Kidney (tissue), 14 donors: ENCODE measurements around the gene OLFML3. TPM values are rescaled to one million over a fixed set of nuclear protein-coding genes. Genes with fewer than 3 reads are reported as not detected.

Experiments
- DNase-seq, 5 donors: peaks; one replicate each; pipeline ENCODE4 v3.0.0-alpha.2; 2013 to 2020
- FAIRE-seq: peaks from 2 replicates; lab custom pipeline; 2012; peaks lifted over from hg19 to GRCh38; lab: Jason Lieb, UNC
- H3K27ac ChIP-seq, 2 donors: one replicate each; pipeline ENCODE4 v1.7.0; 2013; ENCODE audit warnings: low read depth in 2 of 2, low read length in 2 of 2, inconsistent platforms in 1 of 2
- H3K27me3 ChIP-seq: one replicate; pipeline ENCODE4 v1.7.1; 2013; ENCODE audit warnings: low read length, inconsistent platforms; ENCODE audit not compliant: control insufficient read depth, insufficient read depth
- H3K36me3 ChIP-seq, 3 donors: one replicate each; pipeline versions ENCODE4 v1.7.0 to v1.7.1; 2013; ENCODE audit warnings: low read length in 3 of 3, control low read depth in 1 of 3, inconsistent platforms in 1 of 3; ENCODE audit not compliant: insufficient read depth in 3 of 3, control insufficient read depth in 2 of 3
- H3K4me1 ChIP-seq, 3 donors: one replicate each; pipeline versions ENCODE4 v1.7.0 to v1.7.1; 2013; ENCODE audit warnings: low read length in 3 of 3, inconsistent platforms in 1 of 3, low read depth in 1 of 3; ENCODE audit not compliant: control insufficient read depth in 2 of 3, insufficient read depth in 2 of 3
- H3K4me3 ChIP-seq, 3 donors: one replicate each; pipeline versions ENCODE4 v1.7.0 to v1.8.1; 2013; ENCODE audit warnings: low read length in 3 of 3, control low read depth in 1 of 3, inconsistent platforms in 1 of 3
- H3K9ac ChIP-seq, 3 donors: one replicate each; pipeline versions ENCODE4 v1.7.0 to v1.7.1; 2013; ENCODE audit warnings: low read length in 3 of 3, control low read depth in 1 of 3, inconsistent platforms in 1 of 3
- H3K9me3 ChIP-seq, 3 donors: one replicate each; pipeline versions ENCODE4 v1.7.0 to v1.7.1; 2013; ENCODE audit warnings: low read length in 3 of 3, control low read depth in 1 of 3, inconsistent platforms in 1 of 3; ENCODE audit not compliant: control insufficient read depth in 2 of 3, insufficient read depth in 1 of 3
- intact Hi-C: fragments of 100-400 bp; cut with DNase I; formaldehyde crosslinking; loops from one replicate; pipeline ENCODE4 v1.11.1; 2022
- polyA plus RNA-seq: library from polyadenylated mRNA; stranded (reverse); fragments of 350-450 nt; fragmentation: Illumina TruSeq; extraction: RNeasy Lipid Tissue Mini Kit (QIAGEN cat#74804); gene quantifications from one replicate; pipeline ENCODE4 v1.2.3, GENCODE V29; 2014; ENCODE audit warnings: low read depth, low replicate concordance; ENCODE audit not compliant: insufficient read depth
- total RNA-seq: library from RNA; stranded (reverse); fragmentation: NEBNext Ultra II Directional; extraction: Animal tissue kit (Norgen Biotek cat#: 25700); gene quantifications from one replicate; pipeline ENCODE4 v1.2.1, GENCODE V29; 2021
- TF ChIP-seq, protein P1 (sequence below): IDR thresholded peaks from 3 replicates; pipeline ENCODE4 v1.5.1; 2012; ENCODE audit warnings: mild to moderate bottlenecking, moderate library complexity, borderline replicate concordance; ENCODE audit not compliant: insufficient read depth; ENCODE audit errors: extremely low read depth
- donor health status: control.
- donor health status: control.
- donor health status: control.
- donor health status: control.
- donor health status: control.
- donor health status: DM: yes; HTN: yes; CAD: no.
- donor health status: Normal renal cell carcinoma (clear cell type).

OLFML3 gene
- total and polyA plus RNA-seq, 2 donors from 2014 or later, result 13.5 to 22.9 TPM

DNA sequence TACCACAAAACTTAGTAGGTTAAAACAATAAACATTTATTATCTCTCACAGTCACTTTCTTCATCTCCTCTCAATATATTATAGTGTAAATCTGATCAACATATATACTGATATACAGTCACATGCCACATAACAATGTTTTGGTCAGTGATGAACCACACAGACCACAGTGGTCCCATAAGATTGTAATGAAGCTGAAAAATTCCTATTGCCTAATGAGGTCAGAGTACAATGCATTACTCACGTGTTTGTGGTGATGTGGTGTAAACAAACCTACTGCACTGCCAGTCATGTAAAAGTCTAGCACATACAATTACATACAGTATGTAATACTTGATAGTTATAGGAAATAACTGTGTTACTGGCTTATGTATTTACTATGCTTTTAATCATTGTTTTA is 30.1 kb downstream of the OLFML3 start:
- Histone ChIP-seq H3K27me3 (no peaks in the 10 kb centered on the region), H3K36me3 (no peaks in the 10 kb centered on the region), H3K9me3 (no peaks in the 10 kb centered on the region), H3K9ac (no peak overlapping the region), H3K4me1 (no peaks in the 10 kb centered on the region), H3K4me3 (no peak overlapping the region), H3K27ac (no peak overlapping the region)
- FAIRE-seq (no peak), DNase-seq (no peak)
- intact Hi-C loops, result no loop called here
- TF ChIP-seq, protein P1, sequence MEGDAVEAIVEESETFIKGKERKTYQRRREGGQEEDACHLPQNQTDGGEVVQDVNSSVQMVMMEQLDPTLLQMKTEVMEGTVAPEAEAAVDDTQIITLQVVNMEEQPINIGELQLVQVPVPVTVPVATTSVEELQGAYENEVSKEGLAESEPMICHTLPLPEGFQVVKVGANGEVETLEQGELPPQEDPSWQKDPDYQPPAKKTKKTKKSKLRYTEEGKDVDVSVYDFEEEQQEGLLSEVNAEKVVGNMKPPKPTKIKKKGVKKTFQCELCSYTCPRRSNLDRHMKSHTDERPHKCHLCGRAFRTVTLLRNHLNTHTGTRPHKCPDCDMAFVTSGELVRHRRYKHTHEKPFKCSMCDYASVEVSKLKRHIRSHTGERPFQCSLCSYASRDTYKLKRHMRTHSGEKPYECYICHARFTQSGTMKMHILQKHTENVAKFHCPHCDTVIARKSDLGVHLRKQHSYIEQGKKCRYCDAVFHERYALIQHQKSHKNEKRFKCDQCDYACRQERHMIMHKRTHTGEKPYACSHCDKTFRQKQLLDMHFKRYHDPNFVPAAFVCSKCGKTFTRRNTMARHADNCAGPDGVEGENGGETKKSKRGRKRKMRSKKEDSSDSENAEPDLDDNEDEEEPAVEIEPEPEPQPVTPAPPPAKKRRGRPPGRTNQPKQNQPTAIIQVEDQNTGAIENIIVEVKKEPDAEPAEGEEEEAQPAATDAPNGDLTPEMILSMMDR, result no peak

DNA sequence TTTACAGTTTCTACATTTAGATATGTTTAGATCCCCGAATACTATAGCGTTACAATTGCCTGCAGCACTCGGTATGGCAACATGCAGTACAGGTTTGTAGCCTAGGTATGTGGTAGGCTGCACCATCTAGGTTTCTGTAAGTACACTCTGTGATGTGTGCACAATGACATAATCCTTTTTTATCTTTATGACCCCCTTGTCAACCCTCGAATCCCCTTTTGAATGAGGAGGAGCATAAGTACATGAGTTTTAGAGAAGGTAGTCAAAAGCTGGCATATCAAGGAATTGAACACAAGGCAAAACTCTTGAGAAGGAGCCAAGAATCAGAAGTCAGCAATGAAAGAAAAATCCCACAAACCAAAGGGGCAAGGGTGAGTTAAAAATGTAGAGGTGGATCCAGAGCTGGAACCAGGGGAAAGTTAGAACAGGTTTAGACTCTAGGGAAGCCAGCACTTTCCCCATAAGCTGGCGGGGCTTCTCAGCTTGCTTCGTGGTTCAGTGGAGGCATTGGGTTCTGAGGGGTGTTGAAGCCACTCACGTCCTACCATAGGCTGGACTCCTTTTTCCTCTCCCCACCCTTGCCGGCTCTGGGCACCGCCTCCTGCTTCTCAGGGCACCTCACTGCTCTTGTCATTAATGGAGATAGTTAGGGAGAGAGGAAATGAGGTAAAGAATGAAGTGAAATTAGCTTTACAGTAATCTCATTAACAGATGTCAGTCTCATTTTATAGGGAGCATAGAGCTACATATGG is 31.3 kb downstream of the OLFML3 start:
- H3K27ac ChIP-seq, result no peak overlapping the region
- intact Hi-C loops, result no loop called here
- no peak for DNase-seq

DNA sequence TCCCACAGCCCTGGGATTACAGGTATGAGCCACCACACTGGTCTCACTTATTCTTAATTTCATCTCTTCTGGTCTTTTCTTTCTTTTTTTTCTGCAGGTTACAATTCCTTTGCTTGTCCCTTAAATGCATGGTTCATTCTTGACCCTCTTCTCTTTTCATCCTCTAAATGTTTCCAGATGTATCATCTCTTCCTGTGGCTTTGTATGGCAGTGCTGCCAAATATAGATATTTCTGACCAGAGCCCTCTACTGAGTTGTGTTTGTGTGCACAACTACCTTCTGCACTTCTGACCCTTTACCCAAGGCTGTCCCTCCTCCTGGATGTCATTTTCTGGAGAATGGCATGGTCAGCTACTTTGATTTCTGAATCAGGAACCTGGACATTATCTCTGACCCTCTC is 32.5 kb downstream of the OLFML3 start:
- no peaks in the 10 kb centered on the region for H3K36me3 ChIP-seq
- no peak overlapping the region for H3K27ac ChIP-seq
- no peaks in the 10 kb centered on the region for H3K27me3 ChIP-seq
- FAIRE-seq (no peak), DNase-seq (no peak)
- H3K9ac ChIP-seq, result no peak overlapping the region
- H3K4me3 ChIP-seq, result no peak overlapping the region
- no peaks in the 10 kb centered on the region for H3K9me3 ChIP-seq
- TF ChIP-seq, protein P1, result no peak
- intact Hi-C loops, result no loop called here
- H3K4me1 ChIP-seq, result no peaks in the 10 kb centered on the region

More for the DNA sequence above, 31.3 kb downstream of the OLFML3 start:
- TF ChIP-seq, protein P1, result no peak
- FAIRE-seq, result no peak
- H3K4me1 ChIP-seq, result no peaks in the 10 kb centered on the region
- no peaks in the 10 kb centered on the region for H3K9me3 ChIP-seq
- no peak overlapping the region for H3K9ac ChIP-seq
- H3K4me3 ChIP-seq, result no peak overlapping the region
- no peaks in the 10 kb centered on the region for H3K36me3 ChIP-seq
- no peaks in the 10 kb centered on the region for H3K27me3 ChIP-seq
